Psoas muscle (tissue), 8 donors: ENCODE results near the gene MAOB. TPM values are rescaled to one million over a fixed set of nuclear protein-coding genes. Genes with fewer than 3 reads are reported as not detected.

Source experiments
- ATAC-seq, 4 donors: fragments of 200-7000 bp; cut with Tn5 transposase; one replicate each; pipeline ENCODE4 v1.9.1; 2020; ENCODE audit warnings: moderate library complexity in 3 of 4, mild to moderate bottlenecking in 2 of 4
- DNase-seq, 2 donors: peaks; one replicate each; pipeline ENCODE4 v3.0.0-alpha.2; 2020
- H3K27ac ChIP-seq: fragments of 200-600 bp; one replicate; pipeline ENCODE4 v1.8.0; 2022
- H3K27me3 ChIP-seq, 3 donors: fragments of 200-600 bp in 1 of 3; one replicate each; pipeline versions ENCODE4 v1.6.1 to v1.8.0; 2013 to 2022; ENCODE audit warnings: low read length in 2 of 3, mild to moderate bottlenecking in 2 of 3, moderate library complexity in 1 of 3; ENCODE audit not compliant: insufficient read depth in 3 of 3
- H3K36me3 ChIP-seq, 2 donors: fragments of 200-600 bp in 1 of 2; one replicate each; pipeline versions ENCODE4 v1.6.1 to v1.8.0; 2013 to 2022; ENCODE audit warnings: low read depth in 1 of 2, mild to moderate bottlenecking in 1 of 2, moderate library complexity in 1 of 2; ENCODE audit not compliant: insufficient read depth in 1 of 2
- H3K4me1 ChIP-seq: fragments of 200-600 bp; one replicate; pipeline ENCODE4 v1.8.0; 2022
- H3K4me3 ChIP-seq: fragments of 200-600 bp; one replicate; pipeline ENCODE4 v1.8.0; 2022; ENCODE audit warnings: mild to moderate bottlenecking
- H3K9me3 ChIP-seq: fragments of 200-600 bp; one replicate; pipeline ENCODE4 v1.8.0; 2022
- CTCF ChIP-seq: fragments of 200-600 bp; IDR thresholded peaks from one replicate; pipeline ENCODE4 v1.8.0; 2022; ENCODE audit warnings: antibody characterized with exemption
- WGBS, 3 donors: extraction: QIAGEN DNeasy Blood & Tissue Kit; methylation state at CpG; one replicate each; pipeline versions ENCODE4 v1.1.6 to v1.1.7; 2013; 5-methylcytosine and 5-hydroxymethylcytosine counted together
- intact Hi-C, 2 donors: fragments of 100-400 bp; cut with DNase I; formaldehyde crosslinking; loops; one replicate each; pipeline versions ENCODE4 v1.11.0 to v1.14.2; 2022
- polyA plus RNA-seq, 3 donors: library from polyadenylated mRNA; stranded (reverse); fragments of 200-250 nt; gene quantifications; one replicate each; pipeline ENCODE4 v1.2.3, GENCODE V29; 2013
- total RNA-seq, 4 donors: library from RNA; stranded (reverse); fragmentation: NEBNext Ultra II Directional in 2 of 4; extraction: Animal tissue kit (Norgen Biotek cat#: 25700) in 2 of 4; gene quantifications; one replicate each; pipeline versions ENCODE4 v1.2.1 to v1.2.4, GENCODE V29; 2021 to 2023
- donor health status: healthy with polysubstance abuse.
- donor health status: DM: no; HTN: no; CAD: no; lungs with moderate emphysema.
- donor health status: Bipolar disorder and iron deficiency.
- donor health status: healthy.
- donor health status: DM: yes; HTN: yes; CAD: no.
- donor health status: DM: no; HTN: no; CAD: no.
- donor health status: DM: no; HTN: no; CAD: no.
- donor health status: DM: yes; HTN: yes; CAD: no.

Gene MAOB
- total and polyA plus RNA-seq, 7 donors = 13.0 to 80.6 (median 42.6) TPM

- peaks cover 0 to 11% (median 0%) of the 10 kb centered on the region in 3 donors for H3K27me3 ChIP-seq
- intact Hi-C loops = no loop called here
- no peaks in the 10 kb centered on the region for H3K4me1 ChIP-seq
- H3K36me3 ChIP-seq = no peaks in the 10 kb centered on the region
- ATAC-seq = no peak
- no peak for TF ChIP-seq CTCF
- no peak for DNase-seq
- no peak overlapping the region for H3K4me3 ChIP-seq
- WGBS, 3 donors = 55 to 89% (median 77%) methylated on average over 3 of the region's 3 CpGs
- no peaks in the 10 kb centered on the region for H3K9me3 ChIP-seq
- H3K27ac ChIP-seq = no peak overlapping the region
These were observed 128.6 kb downstream of the MAOB start for GRCh38 chrX:43753637-43754036.

GRCh38 chrX:43750248-43750676, 132.0 kb downstream of the MAOB start:
- Histone ChIP-seq H3K4me1 (no peaks in the 10 kb centered on the region), H3K4me3 (no peak overlapping the region), H3K27me3 (peaks cover 0 to 6% (median 0%) of the 10 kb centered on the region in 3 donors), H3K36me3 (no peaks in the 10 kb centered on the region), H3K27ac (no peak overlapping the region), H3K9me3 (no peaks in the 10 kb centered on the region)
- intact Hi-C loops = loop anchor here in 1 of 2 donors (1.0 to 2.0 kb wide), 2 partner anchors 191 to 401 kb away; no protein-coding TSS in a partner anchor
- 7 to 27% (median 16%) methylated on average over 6 of the region's 6 CpGs for whole genome bisulfite sequencing, 3 donors
- TF ChIP-seq CTCF = peak; percentile 56
- DNase-seq = peak; percentile 23 to 49
- peak; percentile 65 to 90 (median 78) for ATAC-seq

GRCh38 chrX:43747476-43747875, 134.8 kb downstream of the MAOB start:
- H3K9me3 ChIP-seq = no peaks in the 10 kb centered on the region
- 65 to 90% (median 86%) methylated on average over 2 of the region's 2 CpGs for WGBS, 3 donors
- no peaks in the 10 kb centered on the region for H3K4me1 ChIP-seq
- no peaks in the 10 kb centered on the region for H3K36me3 ChIP-seq
- no peak for ATAC-seq
- H3K27ac ChIP-seq = no peak overlapping the region
- no peak overlapping the region for H3K4me3 ChIP-seq
- DNase-seq = no peak
- peaks cover 0 to 9% (median 0%) of the 10 kb centered on the region in 3 donors for H3K27me3 ChIP-seq
- intact Hi-C loops = loop anchor here (5.0 to 10.0 kb wide), 3 partner anchors 90 to 185 kb away; partner anchors contain the start of gene MAOA (in 2 of the 2)
- TF ChIP-seq CTCF = no peak

- no peak overlapping the region for H3K27ac ChIP-seq
- no peak overlapping the region for H3K4me3 ChIP-seq
- H3K9me3 ChIP-seq = no peaks in the 10 kb centered on the region
- intact Hi-C loops = loop anchor here (5.0 to 10.0 kb wide), 3 partner anchors 89 to 184 kb away; partner anchors contain the start of gene MAOA (in 2 of the 2)
- no peak for TF ChIP-seq CTCF
- no peak for DNase-seq
- H3K4me1 ChIP-seq = no peaks in the 10 kb centered on the region
- H3K27me3 ChIP-seq = peaks cover 0 to 9% (median 0%) of the 10 kb centered on the region in 3 donors
- whole genome bisulfite sequencing, 3 donors = 68 to 87% (median 85%) methylated on average over 6 of the region's 6 CpGs
- ATAC-seq = no peak
- no peaks in the 10 kb centered on the region for H3K36me3 ChIP-seq
These were observed 136.1 kb downstream of the MAOB start for GRCh38 chrX:43745938-43746721.
